Spleen (tissue), 7 donors: ENCODE measurements around the gene ACOXL.

ENCODE experiments used
- CTCF ChIP-seq, 11 experiments: fragments of 200-600 bp in 7 of 11; fragments of 450-650 bp in 4 of 11; sonication (generic) in 4 of 11; IDR thresholded peaks in 8 of 11; conservative IDR thresholded peaks in 3 of 11; 1 replicate in 7 of 11; 2 replicates in 4 of 11; pipeline versions ENCODE4 v1.4.0 to v1.8.0; 2016 to 2021; ENCODE audit warnings: antibody characterized with exemption in 11 of 11, inconsistent platforms in 4 of 11, mild to moderate bottlenecking in 1 of 11
- POLR2A ChIP-seq, 3 donors: fragments of 450-650 bp; IDR thresholded peaks; one replicate each; pipeline ENCODE4 v1.5.1; 2017; ENCODE audit warnings: antibody characterized with exemption in 3 of 3, mild to moderate bottlenecking in 1 of 3
- POLR2AphosphoS5 ChIP-seq, 3 donors: sonication (generic); formaldehyde crosslinking; IDR thresholded peaks; one replicate each; pipeline ENCODE4 v1.5.1; 2017; ENCODE audit warnings: antibody characterized with exemption in 3 of 3
- donor health status: DM: no; HTN: no; CAD: no; lungs with moderate emphysema.
- donor health status: DM: no; HTN: no; CAD: no.
- donor health status: DM: no; HTN: no; CAD: no.

- TF ChIP-seq POLR2A (IDR thresholded peaks at IDR 0.05) = no peak
- no peak for TF ChIP-seq CTCF (IDR thresholded peaks at IDR 0.05 in 8 of 11, conservative IDR thresholded peaks at IDR 0.05 in 3 of 11)
- no peak for TF ChIP-seq POLR2AphosphoS5 (IDR thresholded peaks at IDR 0.05)
Measured at GRCh38 chr2:110810404-110810803, 78.0 kb downstream of the ACOXL start.
